Neuron (in vitro differentiated cells): ENCODE results near the gene OR1A1.
"Not testable (repeated sequence)": the region's sequence is repeated elsewhere in the genome, so short reads cannot be mapped to it uniquely, and the experiment has no call there.

Source experiments
- H2AFZ ChIP-seq: one replicate; pipeline ENCODE4 v1.6.1; 2013; ENCODE audit warnings: low read depth, mild to moderate bottlenecking, inconsistent platforms, low read length, moderate library complexity
- H3K27me3 ChIP-seq: one replicate; pipeline ENCODE4 v1.6.1; 2013; ENCODE audit warnings: low read length; ENCODE audit not compliant: insufficient read depth
- H3K36me3 ChIP-seq: one replicate; pipeline ENCODE4 v1.6.1; 2013; ENCODE audit warnings: low read length; ENCODE audit not compliant: insufficient read depth
- H3K4me1 ChIP-seq: one replicate; pipeline ENCODE4 v1.6.1; 2013; ENCODE audit warnings: low read length; ENCODE audit not compliant: insufficient read depth
- H3K4me3 ChIP-seq: 2 replicates; pipeline ENCODE4 v1.5.1; 2013; ENCODE audit warnings: mild to moderate bottlenecking, low read length, moderate library complexity
- H3K9me3 ChIP-seq: one replicate; pipeline ENCODE4 v1.6.1; 2013; ENCODE audit warnings: low read length

The OR1A1 gene

DNA sequence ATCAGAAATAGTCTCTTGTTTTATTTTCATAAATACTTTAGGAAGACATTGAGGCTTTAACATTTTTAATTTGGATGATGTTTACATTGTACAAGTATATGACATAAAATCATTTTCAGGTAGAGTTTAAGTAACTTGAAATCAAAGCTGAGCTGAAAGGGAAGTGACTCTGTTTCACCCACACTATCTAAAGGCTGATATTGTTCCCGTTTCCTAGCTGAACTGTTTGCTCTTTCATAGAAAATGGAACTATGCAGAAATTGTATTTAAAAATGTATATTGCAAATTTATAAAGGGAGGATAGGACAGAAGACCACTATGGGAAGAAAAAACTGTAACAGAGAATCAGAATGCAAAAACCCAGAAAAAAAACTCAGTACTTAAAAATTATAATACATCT, 37.4 kb downstream of the OR1A1 start:
- H3K4me1 ChIP-seq, H3K4me3 ChIP-seq, H2AFZ ChIP-seq, H3K9me3 ChIP-seq, H3K36me3 ChIP-seq, H3K27me3 ChIP-seq: not testable (repeated sequence)

DNA sequence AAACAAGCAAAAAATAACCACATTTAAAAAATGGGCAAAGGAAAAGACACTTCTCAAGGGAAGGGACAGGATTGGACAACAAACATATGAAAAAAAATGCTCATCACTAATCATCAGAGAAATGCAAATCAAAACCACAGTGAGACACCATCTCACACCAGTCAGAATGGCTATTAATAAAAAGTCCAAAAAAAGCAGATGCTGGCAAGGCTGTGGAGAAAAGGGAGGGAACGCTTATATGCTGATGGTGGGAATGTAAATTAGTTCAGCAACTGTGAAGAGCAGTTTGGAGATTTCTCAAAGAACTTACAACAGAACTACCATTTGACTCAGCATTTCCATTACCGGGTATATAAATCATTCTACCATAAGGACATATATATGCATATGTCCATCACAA, 41.5 kb downstream of the OR1A1 start:
- H3K4me1 ChIP-seq, H3K4me3 ChIP-seq, H3K36me3 ChIP-seq, H3K9me3 ChIP-seq, H2AFZ ChIP-seq, H3K27me3 ChIP-seq: not testable (repeated sequence)

DNA sequence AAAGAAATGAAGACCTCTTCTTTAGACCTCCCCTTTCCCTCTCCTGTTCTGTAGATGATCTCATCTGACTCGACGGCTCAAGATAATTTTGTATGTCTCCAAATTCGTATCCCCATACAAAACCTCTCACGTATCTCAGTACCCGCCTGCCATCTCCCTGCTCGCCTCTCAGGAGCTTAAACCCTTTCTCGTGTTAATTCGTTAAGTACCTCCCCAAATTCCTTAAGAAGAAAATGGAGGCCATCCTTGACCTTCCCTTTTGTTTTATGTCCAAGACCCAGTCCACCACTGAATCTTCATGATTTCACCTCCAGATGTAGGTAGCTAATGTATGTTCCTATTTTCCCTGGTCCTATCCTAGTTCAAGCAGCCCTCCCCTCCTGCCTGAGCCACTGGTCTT, 49.1 kb downstream of the OR1A1 start:
- Histone ChIP-seq H3K36me3 (no peaks in the 10 kb centered on the region), H3K9me3 (no peaks in the 10 kb centered on the region), H3K4me1 (no peaks in the 10 kb centered on the region), H3K27me3 (peaks cover 6% of the 10 kb centered on the region), H2AFZ (no peak overlapping the region), H3K4me3 (no peak overlapping the region)

DNA sequence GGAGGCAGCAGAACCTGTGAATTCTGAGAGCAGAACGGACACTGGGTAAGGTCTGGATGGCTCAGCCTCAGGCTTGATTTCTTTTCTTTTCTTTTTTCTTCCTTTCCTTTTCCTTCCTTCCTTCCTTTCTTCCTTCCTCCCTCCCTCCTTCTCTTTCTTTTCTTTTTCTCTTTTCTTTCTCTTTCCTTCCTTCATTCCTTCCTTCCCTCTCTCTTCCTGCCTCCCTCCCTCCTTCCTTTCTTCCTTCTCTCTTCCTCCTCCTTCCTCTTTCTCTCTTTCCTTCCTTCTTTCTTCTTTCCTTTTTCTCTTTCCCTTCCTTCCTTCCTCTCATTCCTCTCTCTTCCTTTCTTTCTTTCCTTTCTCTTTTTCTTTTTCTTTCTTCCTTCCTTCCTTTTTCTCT, 52.7 kb downstream of the OR1A1 start:
- Histone ChIP-seq H3K9me3 (no peaks in the 10 kb centered on the region), H3K36me3 (no peaks in the 10 kb centered on the region), H2AFZ (no peak overlapping the region), H3K27me3 (peaks cover 6% of the 10 kb centered on the region), H3K4me1 (no peaks in the 10 kb centered on the region), H3K4me3 (no peak overlapping the region)

DNA sequence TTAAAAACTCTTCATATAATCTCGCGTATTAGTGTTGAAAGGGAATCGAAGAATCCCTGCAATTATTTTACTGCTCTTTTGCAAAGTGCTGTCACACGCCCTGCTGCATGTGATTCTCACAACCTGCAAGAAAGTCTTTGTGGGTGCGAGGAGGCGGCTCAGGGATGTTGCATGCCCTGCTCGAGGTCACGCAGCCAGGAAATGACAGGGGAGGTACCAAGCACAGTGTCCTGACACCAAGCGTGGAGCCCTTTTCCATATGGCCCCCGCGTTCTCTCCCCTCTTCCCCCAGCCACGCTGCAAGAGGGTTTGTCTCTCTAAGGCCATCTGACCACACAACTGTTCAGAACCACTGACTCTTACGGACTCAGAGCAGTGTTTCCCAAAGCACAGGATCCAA, 53.1 kb downstream of the OR1A1 start:
- peaks cover 6% of the 10 kb centered on the region for H3K27me3 ChIP-seq
- H3K4me1 ChIP-seq, result no peaks in the 10 kb centered on the region

More for the DNA sequence above, 53.1 kb downstream of the OR1A1 start:
- Histone ChIP-seq H3K9me3 (no peaks in the 10 kb centered on the region), H3K4me3 (no peak overlapping the region), H3K36me3 (no peaks in the 10 kb centered on the region), H2AFZ (no peak overlapping the region)
